ENCODE measurements around the gene CBLB. TPM values are rescaled to one million over a fixed set of nuclear protein-coding genes. Genes with fewer than 3 reads are reported as not detected.

Gene CBLB
- total RNA-seq, 2 experiments from 2014 or later: 24.5 to 38.5 TPM

- no peak overlapping the region for H3K27ac ChIP-seq (ENCODE audit: low read depth, low read length, poor library complexity, severe bottlenecking)
- no peaks in the 10 kb centered on the region for H3K4me1 ChIP-seq (ENCODE audit: insufficient read depth, low read length, poor library complexity, severe bottlenecking)
- no peaks in the 10 kb centered on the region for H3K9me3 ChIP-seq (ENCODE audit: low read length)
- H4K20me1 ChIP-seq (ENCODE audit: insufficient read depth, low read length): no peaks in the 10 kb centered on the region
- TF ChIP-seq EZH2phosphoT487 (IDR thresholded peaks at IDR 0.05; ENCODE audit: borderline replicate concordance, low read depth, low read length) (no peak), CTCF (conservative IDR thresholded peaks at IDR 0.05; ENCODE audit: low read length) (no peak)
- no peak for DNase-seq (ENCODE audit: low spot score)
- no peaks in the 10 kb centered on the region for H3K79me2 ChIP-seq (ENCODE audit: insufficient read depth, low read depth, low read length)
- CTCF ChIA-PET (ENCODE audit: unreplicated experiment): no interaction called here
- intact Hi-C loops (cut with micrococcal nuclease; ENCODE audit: unreplicated experiment): no loop called here
- POLR2A ChIA-PET: no interaction called here
- BruUV-seq (replicated peaks): no TSS peak
- no peak overlapping the region for H3K4me2 ChIP-seq (ENCODE audit: low read length)
- no peaks in the 10 kb centered on the region for H3K9me2 ChIP-seq (ENCODE audit: insufficient read depth, low read length)
- no peaks in the 10 kb centered on the region for H3K36me3 ChIP-seq (ENCODE audit: insufficient read depth, low read length)
- no peak overlapping the region for H2AFZ ChIP-seq (ENCODE audit: low read length)
- no peak overlapping the region for H3K4me3 ChIP-seq (ENCODE audit: low read depth, low read length, poor library complexity, severe bottlenecking)
These were observed 252.3 kb downstream of the CBLB start for GRCh38 chr3:105616374-105617121.

- no peak overlapping the region for H3K27ac ChIP-seq (ENCODE audit: low read depth, low read length, poor library complexity, severe bottlenecking)
- H3K4me1 ChIP-seq (ENCODE audit: insufficient read depth, low read length, poor library complexity, severe bottlenecking): no peaks in the 10 kb centered on the region
- no peaks in the 10 kb centered on the region for H3K9me3 ChIP-seq (ENCODE audit: low read length)
- TF ChIP-seq CTCF (conservative IDR thresholded peaks at IDR 0.05; ENCODE audit: low read length) (no peak), EZH2phosphoT487 (IDR thresholded peaks at IDR 0.05; ENCODE audit: borderline replicate concordance, low read depth, low read length) (no peak)
- ChIA-PET CTCF (ENCODE audit: unreplicated experiment) (no interaction called here), POLR2A (no interaction called here)
- intact Hi-C loops (cut with micrococcal nuclease; ENCODE audit: unreplicated experiment): no loop called here
- no TSS peak for BruUV-seq (replicated peaks)
- no peak overlapping the region for H2AFZ ChIP-seq (ENCODE audit: low read length)
- H3K36me3 ChIP-seq (ENCODE audit: insufficient read depth, low read length): no peaks in the 10 kb centered on the region
- no peaks in the 10 kb centered on the region for H4K20me1 ChIP-seq (ENCODE audit: insufficient read depth, low read length)
- H3K4me2 ChIP-seq (ENCODE audit: low read length): no peak overlapping the region
- H3K4me3 ChIP-seq (ENCODE audit: low read depth, low read length, poor library complexity, severe bottlenecking): no peak overlapping the region
- no peaks in the 10 kb centered on the region for H3K79me2 ChIP-seq (ENCODE audit: insufficient read depth, low read depth, low read length)
- no peak for DNase-seq (ENCODE audit: low spot score)
- H3K9me2 ChIP-seq (ENCODE audit: insufficient read depth, low read length): no peaks in the 10 kb centered on the region
These were observed 253.0 kb downstream of the CBLB start for GRCh38 chr3:105615814-105616213.

GRCh38 chr3:105614288-105615030 is 254.4 kb downstream of the CBLB start:
- Histone ChIP-seq H4K20me1 (ENCODE audit: insufficient read depth, low read length) (no peaks in the 10 kb centered on the region), H3K9me2 (ENCODE audit: insufficient read depth, low read length) (no peaks in the 10 kb centered on the region), H3K27ac (ENCODE audit: low read depth, low read length, poor library complexity, severe bottlenecking) (no peak overlapping the region), H3K4me2 (ENCODE audit: low read length) (no peak overlapping the region), H2AFZ (ENCODE audit: low read length) (no peak overlapping the region), H3K36me3 (ENCODE audit: insufficient read depth, low read length) (no peaks in the 10 kb centered on the region), H3K79me2 (ENCODE audit: insufficient read depth, low read depth, low read length) (no peaks in the 10 kb centered on the region), H3K4me3 (ENCODE audit: low read depth, low read length, poor library complexity, severe bottlenecking) (no peak overlapping the region), H3K9me3 (ENCODE audit: low read length) (no peaks in the 10 kb centered on the region), H3K4me1 (ENCODE audit: insufficient read depth, low read length, poor library complexity, severe bottlenecking) (no peaks in the 10 kb centered on the region)
- intact Hi-C loops (cut with micrococcal nuclease; ENCODE audit: unreplicated experiment): no loop called here
- BruUV-seq (replicated peaks): no TSS peak
- DNase-seq (ENCODE audit: low spot score): no peak
- CTCF ChIA-PET (ENCODE audit: unreplicated experiment): no interaction called here
- POLR2A ChIA-PET: interaction anchor here (0.8 to 1.0 kb wide), 2 partner anchors 22 to 711 kb away, joined by 3 to 4 read pairs; no protein-coding TSS in a partner anchor
- TF ChIP-seq EZH2phosphoT487 (IDR thresholded peaks at IDR 0.05; ENCODE audit: borderline replicate concordance, low read depth, low read length) (no peak), CTCF (conservative IDR thresholded peaks at IDR 0.05; ENCODE audit: low read length) (no peak)

Measured in OCI-LY7 (cell line).